NCI-H82 treated with DMSO at 0.1 percent for 48 hours (cell line): ENCODE measurements around the gene GABARAP.

ENCODE experiments used
- DNase-seq: peaks from one replicate; lab custom pipeline; 2025; ENCODE audit not compliant: unreplicated experiment; lab: John Stamatoyannopoulos, UW

Gene GABARAP

GRCh38 chr17:7208754-7209460 lies 33.3 kb downstream of the GABARAP start:
- DNase-seq: peak; percentile 93

GRCh38 chr17:7208027-7208571 lies 34.1 kb downstream of the GABARAP start:
- DNase-seq: peak; percentile 70

GRCh38 chr17:7207120-7208001 lies 34.9 kb downstream of the GABARAP start:
- no peak for DNase-seq

GRCh38 chr17:7205561-7205960 lies 36.7 kb downstream of the GABARAP start:
- DNase-seq: no peak

- peak; percentile 64 for DNase-seq
These were observed 37.3 kb downstream of the GABARAP start for GRCh38 chr17:7204828-7205461.

GRCh38 chr17:7204336-7204735 lies 37.9 kb downstream of the GABARAP start:
- peak; percentile 33 for DNase-seq

GRCh38 chr17:7203391-7203790 lies 38.9 kb downstream of the GABARAP start:
- DNase-seq: no peak

- DNase-seq: no peak
These were observed 45.4 kb downstream of the GABARAP start for GRCh38 chr17:7196651-7197401.

- no peak for DNase-seq
These were observed 46.3 kb downstream of the GABARAP start for GRCh38 chr17:7195971-7196370.

- peak; percentile 87 for DNase-seq
These were observed 49.8 kb downstream of the GABARAP start for GRCh38 chr17:7192271-7192937.

- peak; percentile 59 for DNase-seq
These were observed 50.5 kb downstream of the GABARAP start for GRCh38 chr17:7191571-7192270.

- DNase-seq: no peak
These were observed 51.2 kb downstream of the GABARAP start for GRCh38 chr17:7191069-7191468.

GRCh38 chr17:7190276-7190917 lies 51.9 kb downstream of the GABARAP start:
- DNase-seq: no peak
